Ovary (tissue), 3 donors: ENCODE results near the gene CARMIL1.

Source experiments
- POLR2A ChIP-seq: fragments of 450-650 bp; IDR thresholded peaks from one replicate; pipeline ENCODE4 v1.6.1; 2017; ENCODE audit warnings: antibody characterized with exemption, mild to moderate bottlenecking, moderate library complexity
- TF ChIP-seq, protein P1 (sequence below), 3 donors: fragments of 450-650 bp in 2 of 3; fragments of 200-600 bp in 1 of 3; IDR thresholded peaks; one replicate each; pipeline versions ENCODE4 v1.5.1 to v1.8.0; 2016 to 2022; ENCODE audit warnings: antibody characterized with exemption in 3 of 3, mild to moderate bottlenecking in 1 of 3
- donor health status: DM: no; HTN: no; CAD: no.

DNA sequence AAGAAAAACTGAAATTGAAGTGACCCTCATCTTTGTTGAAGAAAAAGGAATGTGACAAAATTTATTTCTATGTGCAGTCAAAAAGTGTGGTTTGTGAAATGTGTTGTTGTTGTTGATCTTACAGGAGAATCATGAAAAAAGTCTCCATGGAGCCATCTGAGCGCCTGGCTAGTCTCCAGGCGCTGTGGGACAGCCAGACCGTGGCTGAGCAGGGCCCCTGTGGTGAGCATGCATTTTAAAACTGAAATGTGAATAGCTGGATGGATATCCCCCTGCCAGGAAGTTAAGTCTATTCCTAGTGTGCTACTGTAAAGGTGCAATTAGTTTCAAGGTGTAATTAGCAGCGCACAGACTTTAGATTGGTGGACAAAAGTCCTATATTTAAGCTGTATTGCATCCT, 170.6 kb downstream of the CARMIL1 start:
- no peak for TF ChIP-seq POLR2A
- TF ChIP-seq, protein P1, sequence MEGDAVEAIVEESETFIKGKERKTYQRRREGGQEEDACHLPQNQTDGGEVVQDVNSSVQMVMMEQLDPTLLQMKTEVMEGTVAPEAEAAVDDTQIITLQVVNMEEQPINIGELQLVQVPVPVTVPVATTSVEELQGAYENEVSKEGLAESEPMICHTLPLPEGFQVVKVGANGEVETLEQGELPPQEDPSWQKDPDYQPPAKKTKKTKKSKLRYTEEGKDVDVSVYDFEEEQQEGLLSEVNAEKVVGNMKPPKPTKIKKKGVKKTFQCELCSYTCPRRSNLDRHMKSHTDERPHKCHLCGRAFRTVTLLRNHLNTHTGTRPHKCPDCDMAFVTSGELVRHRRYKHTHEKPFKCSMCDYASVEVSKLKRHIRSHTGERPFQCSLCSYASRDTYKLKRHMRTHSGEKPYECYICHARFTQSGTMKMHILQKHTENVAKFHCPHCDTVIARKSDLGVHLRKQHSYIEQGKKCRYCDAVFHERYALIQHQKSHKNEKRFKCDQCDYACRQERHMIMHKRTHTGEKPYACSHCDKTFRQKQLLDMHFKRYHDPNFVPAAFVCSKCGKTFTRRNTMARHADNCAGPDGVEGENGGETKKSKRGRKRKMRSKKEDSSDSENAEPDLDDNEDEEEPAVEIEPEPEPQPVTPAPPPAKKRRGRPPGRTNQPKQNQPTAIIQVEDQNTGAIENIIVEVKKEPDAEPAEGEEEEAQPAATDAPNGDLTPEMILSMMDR (IDR thresholded peaks at IDR 0.05): no peak
